ENCODE data around the gene RPS6KA5.

Gene RPS6KA5

DNA sequence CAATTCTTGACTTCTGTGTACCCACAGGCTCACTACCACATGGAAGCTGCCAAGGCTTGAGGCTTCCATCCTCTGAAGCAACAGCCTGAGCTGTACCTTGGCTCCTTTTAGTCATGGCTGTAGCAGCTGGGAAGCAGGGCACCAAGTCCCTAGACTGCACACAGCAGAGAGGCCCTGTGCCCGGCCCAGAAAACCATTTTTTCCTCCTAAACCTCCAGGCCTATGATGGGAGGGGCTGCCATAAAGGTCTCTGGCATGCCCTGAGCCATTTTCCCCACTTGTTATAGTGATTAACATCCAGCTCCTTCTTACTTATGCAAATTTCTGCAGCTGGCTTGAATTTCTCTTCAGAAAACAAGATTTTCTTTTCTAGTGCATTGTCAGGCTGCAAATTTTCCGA is 121.8 kb downstream of the RPS6KA5 start:
- DNase-seq (ENCODE audit: low spot score), result no peak

- no peak for DNase-seq (ENCODE audit: low spot score)
Observed at GRCh38 chr14:90936757-90937440, 123.5 kb downstream of the RPS6KA5 start.

- no peak for DNase-seq (ENCODE audit: low spot score)
Observed at GRCh38 chr14:90924621-90925340, 135.7 kb downstream of the RPS6KA5 start.

GRCh38 chr14:90922141-90922540 is 138.3 kb downstream of the RPS6KA5 start:
- DNase-seq (ENCODE audit: low spot score), result no peak

DNA sequence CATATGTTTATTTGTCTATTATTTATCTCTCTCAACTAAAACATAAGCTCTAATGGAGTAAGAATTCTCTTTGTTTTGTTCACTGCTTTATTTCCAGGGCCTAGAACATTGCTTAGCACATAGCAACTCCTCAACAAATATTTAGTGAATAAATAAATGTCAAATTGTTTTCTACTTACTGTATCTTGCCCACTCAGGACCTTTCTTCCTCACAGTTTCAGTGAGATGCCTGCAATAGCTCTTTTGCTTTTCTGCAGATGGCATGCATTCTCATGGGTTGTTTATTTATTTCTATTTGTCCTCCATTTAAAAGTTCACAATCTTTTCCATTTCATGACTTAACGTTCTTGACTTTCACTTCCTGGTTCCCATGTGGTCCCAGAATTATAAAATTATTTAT is 149.3 kb downstream of the RPS6KA5 start:
- DNase-seq (ENCODE audit: low spot score), result no peak

DNA sequence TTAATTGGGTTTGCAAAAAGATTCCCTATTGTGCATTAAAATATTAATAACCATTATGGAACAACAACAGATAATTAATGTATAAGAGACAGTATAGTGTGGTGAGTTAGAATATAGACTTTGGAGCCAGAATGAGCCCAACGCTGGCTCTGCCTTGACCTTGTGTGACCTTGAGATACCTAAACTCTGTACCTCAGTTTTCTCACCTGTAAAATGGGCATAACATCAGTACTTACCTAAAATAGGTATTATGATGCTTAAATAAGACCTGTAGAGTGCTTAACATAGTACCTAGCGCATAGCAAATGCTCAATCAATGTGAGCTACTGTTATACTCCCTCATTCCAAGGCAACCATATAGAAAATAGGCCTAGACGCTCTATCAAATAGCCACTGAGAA is 153.3 kb downstream of the RPS6KA5 start:
- no peak for DNase-seq (ENCODE audit: low spot score)

- DNase-seq (ENCODE audit: low spot score), result no peak
Observed at GRCh38 chr14:90905531-90905930, 154.9 kb downstream of the RPS6KA5 start.

- no peak for DNase-seq (ENCODE audit: low spot score)
Observed at GRCh38 chr14:90903101-90903500, 157.3 kb downstream of the RPS6KA5 start.

DNA sequence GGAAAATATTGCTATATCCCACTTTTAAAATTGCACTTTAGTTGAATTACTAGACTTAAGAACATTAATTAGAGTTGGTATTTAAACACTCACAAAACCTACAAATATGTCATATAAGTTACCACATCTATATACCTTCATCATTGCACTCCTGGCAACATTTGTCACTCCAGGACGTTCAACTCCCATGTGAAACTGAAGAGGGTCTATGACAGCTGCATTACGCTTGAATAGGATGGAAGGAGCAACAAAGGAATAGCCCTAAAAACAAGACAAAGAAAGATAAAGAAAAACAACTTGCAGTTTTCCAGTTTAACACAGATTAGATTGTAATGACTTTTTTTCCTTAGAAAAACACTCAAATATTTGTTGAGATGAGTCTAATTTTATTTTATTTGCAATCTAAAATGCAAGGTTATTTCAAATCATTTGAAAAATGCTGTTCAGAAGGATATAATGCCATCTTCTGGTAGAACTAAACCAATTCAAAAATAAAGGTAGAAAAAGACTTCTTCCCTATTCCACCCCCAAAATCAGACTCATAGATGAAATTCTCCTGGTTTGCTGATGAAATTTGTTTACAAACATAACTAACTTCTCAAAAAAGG is 159.9 kb downstream of the RPS6KA5 start:
- no peak for DNase-seq (ENCODE audit: low spot score)

DNA sequence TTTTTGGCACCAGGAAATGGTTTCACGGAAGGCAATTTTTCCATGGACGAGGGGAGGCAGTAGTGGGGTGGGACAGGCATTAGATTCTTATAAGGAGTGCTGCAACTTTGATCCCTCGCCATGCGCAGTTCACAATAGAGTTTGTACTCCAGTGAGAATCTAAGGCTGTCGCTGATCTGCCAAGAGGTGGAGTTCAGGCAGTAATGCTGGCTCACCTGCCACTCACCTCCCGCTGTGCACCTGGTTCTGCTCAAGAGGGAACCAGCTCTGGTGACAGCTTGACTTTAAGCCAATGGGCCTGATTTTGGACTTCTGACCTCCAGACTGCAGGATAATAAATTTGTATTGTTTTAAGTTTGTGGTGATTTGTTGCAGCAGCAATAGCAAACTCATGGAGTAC is 163.4 kb downstream of the RPS6KA5 start:
- no peak for DNase-seq (ENCODE audit: low spot score)

GRCh38 chr14:90894241-90894640 is 166.2 kb downstream of the RPS6KA5 start:
- DNase-seq (ENCODE audit: low spot score), result no peak

DNA sequence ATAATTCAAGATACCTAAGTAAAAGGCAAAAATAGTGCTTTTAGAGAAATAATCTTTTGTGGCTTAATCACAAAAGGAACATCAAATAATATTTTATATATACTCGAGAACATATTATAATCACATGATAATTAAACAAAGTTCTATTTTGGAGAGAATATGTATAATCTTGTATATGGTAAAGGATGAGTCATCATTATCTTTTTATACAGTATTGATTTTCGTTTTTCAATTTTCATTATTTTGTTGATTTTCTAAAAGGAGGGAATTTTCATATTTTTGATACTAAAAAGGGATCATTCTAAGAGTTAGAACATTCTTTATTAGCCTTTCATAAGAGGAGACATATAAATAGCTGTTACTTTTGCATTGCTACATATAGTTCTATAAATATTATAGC is 166.9 kb downstream of the RPS6KA5 start:
- DNase-seq (ENCODE audit: low spot score), result no peak

GRCh38 chr14:90892970-90893369 is 167.5 kb downstream of the RPS6KA5 start:
- DNase-seq (ENCODE audit: low spot score), result no peak

GRCh38 chr14:90891326-90891725 is 169.1 kb downstream of the RPS6KA5 start:
- no peak for DNase-seq (ENCODE audit: low spot score)

GRCh38 chr14:90890322-90891020 is 170.0 kb downstream of the RPS6KA5 start:
- DNase-seq (ENCODE audit: low spot score), result no peak

DNA sequence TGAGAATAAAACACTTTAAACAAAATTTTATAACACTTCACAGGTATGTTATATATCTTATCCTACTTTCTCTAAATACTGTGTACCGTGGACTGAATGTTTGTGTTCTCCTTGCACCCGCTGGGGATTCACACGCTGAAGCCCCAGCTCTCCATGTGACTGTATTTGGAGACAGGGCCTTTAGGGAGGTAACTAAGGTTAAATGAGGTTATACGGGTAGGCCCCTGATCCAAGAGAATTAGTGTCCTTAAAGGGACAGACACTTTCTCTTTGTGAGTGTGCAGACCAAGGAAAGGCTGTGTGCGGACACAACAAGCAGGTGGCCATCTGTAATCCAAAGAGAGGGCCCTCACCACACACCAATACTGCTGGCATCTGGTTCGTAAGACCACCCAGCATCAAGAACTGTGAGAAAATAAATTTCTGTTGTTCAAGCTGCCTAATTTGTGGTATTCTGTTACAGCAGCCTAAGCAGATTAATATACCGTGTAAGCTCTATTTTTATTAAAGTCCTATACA is 174.1 kb downstream of the RPS6KA5 start:
- no peak for DNase-seq (ENCODE audit: low spot score)

DNA sequence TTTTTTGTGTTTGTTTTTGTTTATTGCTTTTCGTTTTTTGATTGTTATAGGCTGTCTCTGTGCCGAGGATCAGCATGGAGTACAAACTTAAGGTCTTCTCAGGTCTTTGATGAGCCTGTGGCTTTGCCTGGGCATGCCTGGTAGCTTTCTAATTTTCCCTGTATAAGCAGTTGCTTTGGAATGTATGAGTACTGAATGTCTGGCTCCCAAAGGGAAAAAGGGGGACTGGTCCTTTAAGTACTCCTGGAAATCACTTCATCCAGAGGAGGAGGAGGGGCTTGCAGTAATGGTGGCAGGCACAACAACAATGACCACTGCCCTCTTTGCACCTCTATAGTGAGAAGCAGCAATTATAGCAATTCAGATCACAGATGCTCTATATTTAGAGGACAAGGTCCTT is 176.7 kb downstream of the RPS6KA5 start:
- no peak for DNase-seq (ENCODE audit: low spot score)

DNA sequence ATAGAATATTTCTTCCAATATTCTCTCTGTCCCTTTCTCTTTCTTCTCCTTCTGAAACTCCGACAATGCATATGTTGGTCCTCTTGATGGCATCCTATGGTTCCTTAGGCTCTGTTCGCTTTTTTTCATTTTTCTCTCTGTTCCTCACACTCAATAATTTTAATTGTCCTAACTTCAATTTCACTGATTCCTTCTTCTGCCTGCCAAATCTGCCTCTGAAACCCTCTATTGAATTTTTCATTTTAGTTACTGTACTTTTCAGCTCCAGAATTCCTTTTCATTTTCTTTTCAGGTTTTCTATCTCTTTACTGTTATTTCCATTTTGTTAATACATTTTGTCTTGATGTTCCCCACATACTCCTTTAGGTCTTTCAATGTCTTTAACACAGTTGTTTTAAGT is 177.2 kb downstream of the RPS6KA5 start:
- no peak for DNase-seq (ENCODE audit: low spot score)

DNA sequence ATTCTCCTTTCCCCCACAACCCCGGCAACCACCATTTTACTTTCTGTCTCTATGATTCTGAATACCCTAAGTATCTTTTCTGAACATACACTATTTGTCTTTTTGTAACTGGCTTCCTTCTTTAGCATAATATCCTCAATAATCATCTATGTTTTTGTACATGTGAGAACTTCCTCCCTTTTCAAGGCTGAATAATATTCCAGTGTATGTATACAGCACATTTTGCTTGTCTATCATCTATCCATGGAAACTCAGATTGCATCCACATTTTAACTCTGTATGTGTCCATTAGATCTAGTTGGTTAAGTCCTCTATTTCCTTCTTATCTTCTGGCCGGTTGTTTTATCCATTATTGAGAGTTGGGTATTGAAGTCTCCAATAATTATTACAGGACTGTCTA is 180.2 kb downstream of the RPS6KA5 start:
- DNase-seq (ENCODE audit: low spot score), result no peak

GRCh38 chr14:90874599-90874998 is 185.8 kb downstream of the RPS6KA5 start:
- no peak for DNase-seq (ENCODE audit: low spot score)

GRCh38 chr14:90871605-90872233 is 188.7 kb downstream of the RPS6KA5 start:
- DNase-seq (ENCODE audit: low spot score), result no peak

DNA sequence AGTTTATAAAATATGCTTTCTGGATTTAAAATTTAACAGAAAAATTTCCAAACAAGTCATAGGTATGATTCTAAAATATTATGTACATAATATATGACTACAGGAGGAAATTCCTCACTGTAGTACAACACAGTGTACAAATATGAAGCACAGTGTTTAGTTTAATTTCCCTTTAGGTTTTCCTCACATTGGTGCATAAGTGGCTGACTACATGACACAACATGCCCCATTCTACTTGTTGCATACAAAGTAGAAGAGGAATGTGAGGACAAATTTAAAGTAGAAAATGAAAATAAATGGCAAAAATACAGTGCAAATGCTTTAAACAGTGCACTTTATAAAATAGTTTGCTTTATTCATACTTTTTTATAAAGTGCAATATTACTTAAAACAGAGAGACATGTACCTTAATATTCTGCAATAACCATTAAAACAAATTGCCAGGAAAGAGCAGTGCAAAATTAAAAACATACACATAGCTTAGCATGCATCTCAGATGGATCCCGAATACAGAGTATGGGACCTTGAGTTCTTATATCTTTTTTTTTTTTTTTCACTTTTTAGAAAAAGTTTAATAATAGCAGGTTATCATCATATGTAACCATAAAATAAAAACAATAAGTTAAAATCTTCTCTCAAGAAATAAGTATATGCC is 189.4 kb downstream of the RPS6KA5 start:
- DNase-seq (ENCODE audit: low spot score), result no peak

All from ecto neural progenitor cell (in vitro differentiated cells).